GM12873 (cell line): ENCODE results near the gene SPINK8.

Experiments used
- TF ChIP-seq, protein P1 (sequence below): IDR thresholded peaks from 2 replicates; pipeline ENCODE4 v1.5.1; 2012; ENCODE audit warnings: low read depth, mild to moderate bottlenecking, moderate library complexity, low read length, control low read depth; ENCODE audit not compliant: insufficient read depth; ENCODE audit errors: missing control alignments

SPINK8 gene

DNA sequence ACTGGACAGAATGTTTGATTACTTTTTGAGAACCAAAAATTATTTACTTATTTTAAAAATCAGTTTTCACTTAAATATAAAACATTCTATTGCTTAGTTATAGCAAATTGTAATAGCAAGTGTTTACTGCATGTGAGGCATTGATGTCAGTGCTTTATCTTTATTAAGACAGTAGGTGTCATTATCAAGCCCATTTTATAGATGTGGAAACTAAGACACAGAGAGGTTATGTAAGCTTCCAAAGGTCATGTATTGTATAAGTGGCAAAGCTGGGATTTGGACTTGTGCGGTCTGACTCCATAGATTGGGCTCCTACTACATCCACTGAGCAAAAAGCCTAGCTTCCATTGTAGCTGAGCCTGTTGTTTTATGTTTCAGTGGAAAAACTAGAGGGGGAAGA lies 74.9 kb downstream of the SPINK8 start:
- TF ChIP-seq, protein P1, sequence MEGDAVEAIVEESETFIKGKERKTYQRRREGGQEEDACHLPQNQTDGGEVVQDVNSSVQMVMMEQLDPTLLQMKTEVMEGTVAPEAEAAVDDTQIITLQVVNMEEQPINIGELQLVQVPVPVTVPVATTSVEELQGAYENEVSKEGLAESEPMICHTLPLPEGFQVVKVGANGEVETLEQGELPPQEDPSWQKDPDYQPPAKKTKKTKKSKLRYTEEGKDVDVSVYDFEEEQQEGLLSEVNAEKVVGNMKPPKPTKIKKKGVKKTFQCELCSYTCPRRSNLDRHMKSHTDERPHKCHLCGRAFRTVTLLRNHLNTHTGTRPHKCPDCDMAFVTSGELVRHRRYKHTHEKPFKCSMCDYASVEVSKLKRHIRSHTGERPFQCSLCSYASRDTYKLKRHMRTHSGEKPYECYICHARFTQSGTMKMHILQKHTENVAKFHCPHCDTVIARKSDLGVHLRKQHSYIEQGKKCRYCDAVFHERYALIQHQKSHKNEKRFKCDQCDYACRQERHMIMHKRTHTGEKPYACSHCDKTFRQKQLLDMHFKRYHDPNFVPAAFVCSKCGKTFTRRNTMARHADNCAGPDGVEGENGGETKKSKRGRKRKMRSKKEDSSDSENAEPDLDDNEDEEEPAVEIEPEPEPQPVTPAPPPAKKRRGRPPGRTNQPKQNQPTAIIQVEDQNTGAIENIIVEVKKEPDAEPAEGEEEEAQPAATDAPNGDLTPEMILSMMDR = no peak
